ENCODE measurements around the gene SYNJ1.

The SYNJ1 gene

GRCh38 chr21:32735524-32735923, 7.7 kb upstream of the SYNJ1 start:
- TF ChIP-seq, protein P1, sequence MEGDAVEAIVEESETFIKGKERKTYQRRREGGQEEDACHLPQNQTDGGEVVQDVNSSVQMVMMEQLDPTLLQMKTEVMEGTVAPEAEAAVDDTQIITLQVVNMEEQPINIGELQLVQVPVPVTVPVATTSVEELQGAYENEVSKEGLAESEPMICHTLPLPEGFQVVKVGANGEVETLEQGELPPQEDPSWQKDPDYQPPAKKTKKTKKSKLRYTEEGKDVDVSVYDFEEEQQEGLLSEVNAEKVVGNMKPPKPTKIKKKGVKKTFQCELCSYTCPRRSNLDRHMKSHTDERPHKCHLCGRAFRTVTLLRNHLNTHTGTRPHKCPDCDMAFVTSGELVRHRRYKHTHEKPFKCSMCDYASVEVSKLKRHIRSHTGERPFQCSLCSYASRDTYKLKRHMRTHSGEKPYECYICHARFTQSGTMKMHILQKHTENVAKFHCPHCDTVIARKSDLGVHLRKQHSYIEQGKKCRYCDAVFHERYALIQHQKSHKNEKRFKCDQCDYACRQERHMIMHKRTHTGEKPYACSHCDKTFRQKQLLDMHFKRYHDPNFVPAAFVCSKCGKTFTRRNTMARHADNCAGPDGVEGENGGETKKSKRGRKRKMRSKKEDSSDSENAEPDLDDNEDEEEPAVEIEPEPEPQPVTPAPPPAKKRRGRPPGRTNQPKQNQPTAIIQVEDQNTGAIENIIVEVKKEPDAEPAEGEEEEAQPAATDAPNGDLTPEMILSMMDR (IDR thresholded peaks at IDR 0.05; ENCODE audit: insufficient read depth, low read depth, low read length, missing control alignments): no peak
- no peak for DNase-seq (ENCODE audit: low read depth)
- no peak overlapping the region for H3K4me3 ChIP-seq (ENCODE audit: low read depth, low read length)

DNA sequence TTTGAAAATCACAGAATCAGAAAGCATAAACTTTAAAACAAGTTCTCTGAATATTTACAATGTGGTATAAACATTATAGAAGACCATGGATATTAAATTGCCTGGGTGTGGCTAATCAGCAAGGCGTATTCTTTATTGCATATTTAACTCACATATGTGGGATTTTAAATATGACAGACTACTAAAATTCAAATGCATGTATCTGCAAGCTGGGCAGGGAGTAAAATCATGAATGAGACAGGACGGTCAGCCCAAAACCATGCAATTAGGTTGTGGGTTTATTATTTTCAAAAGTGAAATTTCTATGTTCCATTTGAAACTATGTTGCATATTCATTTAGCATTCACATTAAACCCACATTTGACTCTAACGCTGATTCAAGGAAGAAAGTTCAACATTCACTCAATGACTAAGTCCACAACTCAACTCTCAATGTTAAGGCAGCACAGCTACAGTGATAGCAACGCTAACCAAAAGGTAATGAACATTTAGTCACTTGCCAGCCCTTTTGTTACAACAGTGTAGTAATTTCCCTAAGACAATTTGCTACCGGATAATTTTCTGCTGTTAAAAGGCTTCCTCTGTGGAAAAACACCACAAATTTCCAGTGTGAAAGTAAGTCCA, 6.3 kb upstream of the SYNJ1 start:
- no peak for DNase-seq (ENCODE audit: low read depth)

GRCh38 chr21:32733356-32733755, 5.5 kb upstream of the SYNJ1 start:
- DNase-seq (ENCODE audit: low read depth): no peak
- TF ChIP-seq, protein P1 (IDR thresholded peaks at IDR 0.05; ENCODE audit: insufficient read depth, low read depth, low read length, missing control alignments): no peak
- H3K4me3 ChIP-seq (ENCODE audit: low read depth, low read length): no peak overlapping the region

More for the DNA sequence above, 6.3 kb upstream of the SYNJ1 start:
- TF ChIP-seq, protein P1 (IDR thresholded peaks at IDR 0.05; ENCODE audit: insufficient read depth, low read depth, low read length, missing control alignments): no peak
- H3K4me3 ChIP-seq (ENCODE audit: low read depth, low read length): no peak overlapping the region

GRCh38 chr21:32732544-32732943, 4.7 kb upstream of the SYNJ1 start:
- H3K4me3 ChIP-seq (ENCODE audit: low read depth, low read length): no peak overlapping the region
- no peak for DNase-seq (ENCODE audit: low read depth)
- TF ChIP-seq, protein P1 (IDR thresholded peaks at IDR 0.05; ENCODE audit: insufficient read depth, low read depth, low read length, missing control alignments): no peak

GRCh38 chr21:32728848-32729247, 1.0 kb upstream of the SYNJ1 start:
- TF ChIP-seq, protein P1 (IDR thresholded peaks at IDR 0.05; ENCODE audit: insufficient read depth, low read depth, low read length, missing control alignments): no peak
- DNase-seq (ENCODE audit: low read depth): no peak
- H3K4me3 ChIP-seq (ENCODE audit: low read depth, low read length): peak overlapping the region; percentile 56

- no peak for DNase-seq (ENCODE audit: low read depth)
- TF ChIP-seq, protein P1 (IDR thresholded peaks at IDR 0.05; ENCODE audit: insufficient read depth, low read depth, low read length, missing control alignments): no peak
- peak overlapping the region; percentile 56 for H3K4me3 ChIP-seq (ENCODE audit: low read depth, low read length)
Measured at GRCh38 chr21:32728456-32728839, 635 bp upstream of the SYNJ1 start.
